ENCODE measurements around the gene SNX3.
"Not testable (repeated sequence)": the region's sequence is repeated elsewhere in the genome, so short reads cannot be mapped to it uniquely, and the experiment has no call there.

SNX3 gene

DNA sequence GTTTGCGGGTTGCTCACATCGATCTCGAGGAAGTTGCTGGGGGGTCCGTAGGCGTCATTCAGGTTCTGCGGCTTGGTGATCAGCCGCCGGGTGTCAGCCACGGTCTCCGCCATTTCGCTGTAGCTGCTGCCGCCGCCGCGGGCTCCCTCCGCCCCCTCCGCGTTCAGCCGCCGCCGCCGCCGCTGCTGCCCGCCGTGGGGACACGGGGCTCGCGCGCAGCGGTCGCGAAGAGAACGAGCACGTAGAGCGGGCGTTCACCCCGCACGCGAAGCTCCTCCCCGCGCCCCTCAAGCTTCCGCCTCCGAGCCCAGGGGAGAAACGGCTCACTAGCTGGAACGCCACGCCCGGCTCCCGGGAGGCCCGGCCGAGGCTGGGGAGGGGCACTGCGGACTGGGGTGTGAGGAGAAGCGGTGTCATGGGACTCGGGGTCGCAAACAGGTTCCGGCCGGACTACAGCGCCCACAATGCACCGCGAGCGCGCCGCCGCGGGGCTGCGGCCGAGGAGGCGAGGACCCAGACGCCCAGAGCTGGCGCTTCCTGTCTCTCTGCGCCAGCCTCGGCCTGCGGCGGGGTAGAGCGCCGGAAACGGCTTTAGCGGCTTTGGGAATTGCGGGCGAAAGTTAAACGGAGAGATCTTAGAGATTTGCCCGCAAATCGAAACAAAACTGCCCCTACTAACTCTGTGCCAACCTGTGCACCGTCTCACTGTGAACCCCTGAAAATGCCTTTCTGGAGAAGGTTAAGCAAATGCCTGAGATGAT is at the start of gene SNX3:
TSS of gene SNX3 (minus strand) at position 232 of the 761 bp plus-strand sequence. CDS start at position 113, 119 bp downstream.
- no peak for FAIRE-seq
- TF ChIP-seq CTCF (IDR thresholded peaks at IDR 0.05; ENCODE audit: insufficient read depth, missing control alignments), result no peak
- peak; percentile 78 for DNase-seq (ENCODE audit: insufficient read length, low spot score)

DNA sequence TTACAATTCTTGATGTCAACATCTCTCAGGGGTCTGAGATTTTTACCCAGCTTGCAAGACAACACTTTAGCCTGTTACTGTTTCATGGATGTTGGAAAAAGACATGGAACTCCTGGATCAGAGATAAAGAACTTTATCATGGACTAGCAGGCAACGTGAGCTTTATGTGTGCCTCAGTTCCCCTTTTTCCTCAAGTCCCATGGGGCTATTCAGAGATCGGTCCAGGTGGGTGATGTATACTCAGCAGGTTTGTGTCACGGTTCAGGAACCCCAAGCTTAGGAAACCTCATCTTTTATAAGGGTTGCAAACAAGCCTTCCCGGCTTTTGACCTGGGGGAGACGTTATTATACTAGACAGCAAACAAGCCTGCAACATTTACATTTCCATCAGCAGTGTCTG is 49.0 kb upstream of the SNX3 start:
- DNase-seq (ENCODE audit: insufficient read length, low spot score), result no peak
- TF ChIP-seq CTCF (IDR thresholded peaks at IDR 0.05; ENCODE audit: insufficient read depth, missing control alignments), result no peak
- FAIRE-seq, result no peak

- FAIRE-seq; DNase-seq (ENCODE audit: insufficient read length, low spot score): not testable (repeated sequence)
Observed at GRCh38 chr6:108308641-108309040, 47.8 kb upstream of the SNX3 start.

DNA sequence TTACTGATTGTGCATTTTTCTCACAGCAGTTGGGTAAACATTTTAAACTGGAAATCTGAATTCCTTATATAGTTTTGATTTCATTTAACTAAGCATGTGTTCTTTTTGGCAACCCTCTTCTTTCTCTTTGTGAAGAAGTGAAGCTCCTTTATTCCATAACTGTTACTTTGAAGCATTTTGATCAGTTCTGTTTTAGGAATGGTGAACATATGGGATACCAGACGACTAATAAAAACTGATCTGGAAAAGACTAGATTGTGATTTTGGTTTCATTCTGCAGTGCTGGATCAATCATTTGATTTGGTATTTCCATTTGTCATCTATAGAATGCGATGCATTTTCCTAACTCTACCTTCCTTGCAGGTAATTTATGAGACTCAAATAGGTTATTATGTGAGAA is 43.8 kb upstream of the SNX3 start:
- FAIRE-seq, result no peak
- DNase-seq (ENCODE audit: insufficient read length, low spot score), result no peak
- TF ChIP-seq CTCF (IDR thresholded peaks at IDR 0.05; ENCODE audit: insufficient read depth, missing control alignments), result no peak

GRCh38 chr6:108302386-108302785 is 41.5 kb upstream of the SNX3 start:
- no peak for TF ChIP-seq CTCF (IDR thresholded peaks at IDR 0.05; ENCODE audit: insufficient read depth, missing control alignments)
- FAIRE-seq, result no peak
- no peak for DNase-seq (ENCODE audit: insufficient read length, low spot score)

GRCh38 chr6:108295676-108296075 is 34.8 kb upstream of the SNX3 start:
- DNase-seq (ENCODE audit: insufficient read length, low spot score) (no peak), FAIRE-seq (no peak)
- no peak for TF ChIP-seq CTCF (IDR thresholded peaks at IDR 0.05; ENCODE audit: insufficient read depth, missing control alignments)

DNA sequence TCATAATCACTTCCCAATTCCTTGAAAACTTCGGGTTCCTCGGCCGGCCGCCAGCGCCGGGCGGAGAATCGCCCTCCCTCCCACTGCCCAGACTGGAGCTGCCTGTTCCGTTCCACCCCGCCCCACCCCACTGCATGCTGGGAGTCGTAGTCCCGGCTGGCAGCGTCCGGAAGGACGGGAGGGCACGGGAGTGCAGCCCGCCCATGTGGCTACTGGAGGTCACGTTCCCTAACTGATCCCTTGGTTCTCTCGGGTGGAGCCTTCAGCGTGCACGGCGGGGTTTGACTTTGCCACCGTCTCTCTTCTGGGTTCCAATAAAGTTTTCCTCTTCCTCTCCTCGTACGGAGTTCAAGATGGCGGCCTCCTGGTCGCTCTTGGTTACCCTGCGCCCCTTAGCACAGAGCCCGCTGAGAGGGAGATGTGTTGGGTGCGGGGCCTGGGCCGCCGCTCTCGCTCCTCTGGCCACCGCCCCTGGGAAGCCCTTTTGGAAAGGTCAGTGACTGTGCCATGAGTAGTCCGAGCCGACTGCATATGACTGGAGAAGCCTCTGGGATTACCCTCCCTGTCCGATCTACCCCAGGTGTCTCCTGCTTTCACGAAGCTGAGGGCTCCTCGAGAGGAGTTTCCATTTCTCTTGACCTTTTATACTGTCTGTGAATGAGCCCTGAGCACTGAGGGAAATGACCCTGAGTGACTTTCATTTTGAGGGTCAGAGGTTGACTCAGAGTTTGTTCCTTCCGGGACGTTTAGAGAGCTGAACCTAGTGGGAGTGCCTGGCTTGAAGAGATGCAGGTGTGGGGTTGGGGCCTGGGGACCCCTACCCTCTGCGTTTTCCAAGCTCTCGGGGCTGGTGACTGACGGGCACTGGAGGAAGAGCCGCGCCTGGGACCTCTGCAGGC is 34.1 kb upstream of the SNX3 start, which contains the start of gene AFG1L:
TSS of gene AFG1L (plus strand) at position 328 of the 899 bp plus-strand sequence. CDS start at position 354, 26 bp downstream.
- no peak for FAIRE-seq

More for the DNA sequence above, 34.1 kb upstream of the SNX3 start, which contains the start of gene AFG1L:
- peak; percentile 51 for DNase-seq (ENCODE audit: insufficient read length, low spot score)
- no peak for TF ChIP-seq CTCF (IDR thresholded peaks at IDR 0.05; ENCODE audit: insufficient read depth, missing control alignments)

Measured in D721Med (cell line).